NCI-H187 treated with DMSO at 0.1 percent for 48 hours (cell line): ENCODE data around the gene HAAO.

Source experiments
- DNase-seq: peaks from one replicate; lab custom pipeline; 2025; lab: John Stamatoyannopoulos, UW

The HAAO gene

GRCh38 chr2:42812899-42813479, 20.6 kb upstream of the HAAO start:
- DNase-seq: no peak

- DNase-seq: no peak
Observed at GRCh38 chr2:42810971-42811811, 18.8 kb upstream of the HAAO start.

- DNase-seq: peak; percentile 36
Observed at GRCh38 chr2:42810121-42810970, 18.0 kb upstream of the HAAO start.

DNA sequence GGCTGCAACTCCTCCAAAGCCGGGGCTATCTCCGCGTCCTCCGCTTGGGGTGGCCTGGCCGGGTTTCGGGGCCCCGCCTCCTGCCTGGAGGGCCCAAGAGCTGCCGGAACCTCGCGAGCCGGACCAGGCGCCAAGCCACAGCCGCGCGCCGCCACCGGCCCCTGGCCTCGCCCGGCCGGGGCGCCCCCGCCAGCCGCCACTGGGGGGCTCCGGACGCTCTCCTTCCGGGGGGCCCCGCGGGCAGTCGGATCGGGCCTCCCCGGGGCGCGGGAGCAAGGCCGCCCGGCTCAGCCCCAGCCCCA, 17.4 kb upstream of the HAAO start:
- DNase-seq: no peak

DNA sequence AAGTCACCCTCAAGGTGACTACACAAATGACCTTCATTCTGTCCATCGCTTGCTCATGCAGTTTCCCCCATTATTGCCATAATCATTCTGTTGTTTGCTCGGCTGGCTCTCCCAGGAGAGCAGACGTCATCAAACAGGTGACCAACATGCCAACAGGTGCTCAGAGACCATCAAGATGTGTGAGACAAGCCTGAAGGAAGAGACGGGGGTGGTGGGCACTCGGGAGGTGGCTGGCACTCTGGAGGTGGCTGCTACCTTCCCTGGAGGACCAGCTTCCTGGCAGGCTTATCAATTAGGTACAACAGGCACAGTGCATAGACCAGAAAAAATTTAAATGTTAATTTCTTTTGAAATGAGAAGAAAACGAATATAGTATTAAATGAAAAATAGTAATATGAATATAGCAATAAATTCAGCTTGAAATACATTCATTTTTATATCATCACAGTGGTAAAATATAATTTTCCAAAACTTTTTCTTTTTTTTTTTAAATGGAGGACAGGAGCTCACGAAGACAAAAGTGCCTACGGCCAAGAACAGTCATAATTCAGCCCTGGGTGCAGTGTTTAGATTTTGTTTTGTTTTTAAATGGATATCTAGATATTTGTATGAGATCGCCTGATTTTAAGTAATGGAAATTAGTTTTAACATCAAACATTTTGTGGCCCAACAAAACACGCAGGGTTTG, 16.9 kb upstream of the HAAO start:
- DNase-seq: no peak

GRCh38 chr2:42808301-42808700, 15.9 kb upstream of the HAAO start:
- no peak for DNase-seq

DNA sequence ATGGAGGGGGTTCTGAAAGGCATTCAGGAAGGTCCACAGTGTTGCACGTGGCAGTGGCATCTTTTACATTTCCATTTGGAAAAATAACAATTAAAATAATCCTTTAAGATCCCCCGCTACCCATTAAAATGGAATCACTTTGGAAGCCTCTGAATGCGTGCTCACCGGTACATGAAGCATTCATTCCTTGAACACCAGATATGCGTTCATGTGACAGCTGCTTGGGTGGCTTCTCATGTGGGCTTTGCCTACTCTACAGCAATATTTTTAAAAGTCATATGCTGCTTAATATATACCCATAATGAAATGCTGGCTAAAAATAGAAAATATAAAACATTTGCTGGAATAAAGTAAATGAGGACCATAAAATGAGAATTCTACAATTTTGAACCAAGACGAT, 14.4 kb upstream of the HAAO start:
- DNase-seq: no peak

- DNase-seq: no peak
Observed at GRCh38 chr2:42804891-42805290, 12.5 kb upstream of the HAAO start.

GRCh38 chr2:42804338-42804737, 12.0 kb upstream of the HAAO start:
- no peak for DNase-seq

DNA sequence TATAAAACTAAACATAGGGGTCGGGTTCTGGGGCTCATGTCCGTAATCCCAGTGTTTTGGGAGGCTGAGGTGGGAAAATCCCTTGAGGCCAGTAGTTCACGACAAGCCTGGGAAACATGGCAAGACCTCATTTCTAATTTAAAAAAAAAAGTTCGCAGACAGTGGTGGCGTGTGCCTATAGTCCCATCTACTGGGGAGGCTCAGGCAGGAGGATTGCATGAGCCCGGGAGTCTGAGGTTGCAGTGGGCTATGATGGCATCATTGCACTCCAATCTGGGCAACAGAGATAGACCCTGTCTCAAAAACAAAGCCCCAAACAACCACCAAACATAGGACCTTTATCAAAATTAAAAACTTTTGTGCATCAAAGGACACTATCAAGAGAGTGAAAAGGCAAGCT, 9.8 kb upstream of the HAAO start:
- DNase-seq: no peak

GRCh38 chr2:42801381-42801780, 9.0 kb upstream of the HAAO start:
- no peak for DNase-seq

DNA sequence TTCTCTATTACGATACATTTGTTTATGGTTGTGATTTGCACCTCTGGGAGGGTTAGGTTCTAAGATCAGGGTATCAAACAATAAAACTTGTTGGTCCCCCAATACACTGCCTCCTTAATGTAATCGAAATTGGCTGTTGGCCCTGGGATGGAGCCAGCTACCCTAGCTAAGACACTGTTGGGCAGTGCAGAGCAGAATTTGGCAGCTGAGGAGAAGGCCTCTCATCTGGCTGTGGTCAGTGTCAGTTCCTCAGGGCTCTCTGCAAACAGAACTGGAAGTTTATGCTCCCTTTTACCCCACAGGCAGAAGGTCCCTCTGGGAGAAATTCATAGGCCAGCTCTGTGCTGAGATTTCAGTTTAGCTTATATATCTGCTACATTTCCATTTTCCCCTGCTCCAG, 8.6 kb upstream of the HAAO start:
- no peak for DNase-seq

- DNase-seq: no peak
Observed at GRCh38 chr2:42800461-42800962, 8.1 kb upstream of the HAAO start.

- DNase-seq: no peak
Observed at GRCh38 chr2:42799881-42800280, 7.5 kb upstream of the HAAO start.

DNA sequence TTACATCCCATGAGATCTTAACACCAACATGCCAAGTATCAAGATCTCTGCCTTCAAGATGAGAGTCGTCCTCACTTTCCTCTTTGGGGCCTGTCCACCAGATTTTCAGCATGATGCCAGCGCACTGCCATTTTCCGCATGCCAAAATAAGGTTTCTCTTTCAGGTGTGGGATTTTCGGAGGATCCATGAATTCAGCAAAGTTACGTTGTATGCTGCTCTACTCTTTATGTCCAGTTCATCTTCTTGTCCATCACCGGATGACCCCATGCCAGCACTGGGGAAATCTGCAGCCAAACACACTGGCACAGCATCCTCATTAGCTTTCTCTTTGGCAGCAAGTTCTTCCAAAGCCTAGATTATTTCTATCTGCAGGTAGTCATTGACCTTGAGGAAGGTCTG, 4.9 kb upstream of the HAAO start:
- DNase-seq: no peak

DNA sequence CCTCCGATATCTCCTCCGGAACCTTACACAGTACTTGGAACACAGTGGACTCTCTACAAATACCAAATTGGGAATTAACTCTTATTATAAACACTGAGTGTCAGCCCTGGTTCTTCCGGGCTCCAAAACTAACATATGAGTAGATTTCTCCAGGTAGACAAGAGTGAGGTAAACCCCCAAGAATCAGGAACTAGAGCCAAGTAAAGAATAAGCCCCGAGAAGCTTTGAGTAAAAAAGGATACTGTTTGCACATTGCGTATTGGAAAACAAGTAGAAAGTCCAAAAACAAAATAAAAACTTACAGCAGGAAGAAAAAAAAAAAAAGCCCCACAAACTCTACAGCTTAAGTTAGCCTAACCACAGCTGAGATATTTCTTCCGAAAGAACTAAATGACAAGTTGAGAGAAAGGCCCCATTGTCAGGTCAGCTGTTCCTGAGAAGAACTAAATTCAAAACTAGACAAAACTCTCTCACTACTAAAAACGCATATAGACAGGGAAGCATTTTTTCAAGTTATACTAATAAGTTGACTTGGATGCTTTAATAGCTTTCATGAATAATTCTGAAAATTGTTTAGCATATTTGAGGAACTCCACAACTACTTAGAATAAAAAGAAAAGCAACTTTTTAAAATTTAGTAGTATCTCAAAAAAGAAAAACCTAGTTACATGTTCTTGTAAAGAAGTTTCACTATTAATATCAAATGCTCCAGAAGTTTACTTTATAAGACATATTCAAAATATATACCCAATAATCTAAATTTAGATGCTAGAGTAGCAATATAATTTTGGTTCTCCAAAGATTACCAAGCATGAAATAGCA, 4.3 kb upstream of the HAAO start:
- DNase-seq: no peak

- DNase-seq: no peak
Observed at GRCh38 chr2:42795841-42796301, 3.5 kb upstream of the HAAO start.

DNA sequence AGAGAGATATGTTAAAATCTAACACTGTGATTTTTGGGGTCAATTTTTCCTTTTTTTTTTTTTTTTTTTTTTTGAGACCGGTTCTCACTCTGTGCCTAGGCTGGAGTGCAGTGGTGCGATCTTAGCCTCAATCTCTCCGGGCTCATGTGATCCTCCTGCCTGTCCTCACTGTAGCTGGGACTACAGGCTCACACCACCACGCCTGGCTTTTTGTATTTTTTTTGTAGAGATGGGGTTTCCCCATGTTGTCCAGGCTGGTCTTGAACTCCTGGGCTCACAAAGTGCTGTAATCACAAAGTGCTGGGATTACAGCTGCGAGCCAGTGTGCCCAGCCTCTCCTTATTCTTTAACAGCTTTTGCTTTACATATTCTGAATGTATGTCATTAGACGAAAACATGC, 2.9 kb upstream of the HAAO start:
- DNase-seq: no peak

GRCh38 chr2:42794271-42795046, 2.1 kb upstream of the HAAO start:
- no peak for DNase-seq
